SIG-M5 treated with dmso at 0.1 percent for 504 hours (cell line): ENCODE data around the gene F5.

Experiments used
- DNase-seq: peaks from one replicate; lab custom pipeline; 2025; ENCODE audit not compliant: unreplicated experiment; lab: John Stamatoyannopoulos, UW

F5 gene

DNA sequence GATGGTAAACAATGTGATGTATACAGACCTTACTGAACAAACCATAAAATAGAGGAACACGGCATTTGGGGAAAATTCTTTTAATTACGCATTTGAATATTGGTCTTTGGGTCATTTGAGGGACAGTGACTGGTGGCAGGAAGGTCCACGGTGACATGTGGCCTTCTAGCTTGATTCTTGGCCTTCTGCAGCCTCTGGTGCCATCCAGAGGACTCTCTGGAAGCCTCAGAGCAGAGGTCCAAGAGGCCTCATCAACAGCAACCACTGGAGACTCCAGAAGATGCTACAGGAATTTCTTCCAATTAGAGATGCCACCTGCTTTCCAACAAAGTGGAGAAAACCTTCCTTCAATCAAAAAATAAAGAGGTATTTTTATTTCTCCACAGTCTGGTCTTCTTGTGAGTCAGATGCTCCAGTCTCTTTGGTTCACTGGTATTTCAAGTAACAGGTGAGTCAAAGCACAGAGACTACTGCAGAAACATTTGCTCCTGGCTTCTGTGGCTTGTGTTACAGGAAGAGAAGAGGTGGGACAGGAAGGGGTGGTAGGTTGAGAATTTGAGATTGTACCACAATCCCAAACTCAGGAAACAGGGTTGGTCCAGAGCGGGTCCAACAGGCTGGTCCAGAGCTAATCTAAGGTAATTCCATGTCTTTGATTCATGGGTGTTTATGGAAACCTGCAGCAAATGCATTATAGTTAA is 2.7 kb upstream of the F5 start:
- no peak for DNase-seq

DNA sequence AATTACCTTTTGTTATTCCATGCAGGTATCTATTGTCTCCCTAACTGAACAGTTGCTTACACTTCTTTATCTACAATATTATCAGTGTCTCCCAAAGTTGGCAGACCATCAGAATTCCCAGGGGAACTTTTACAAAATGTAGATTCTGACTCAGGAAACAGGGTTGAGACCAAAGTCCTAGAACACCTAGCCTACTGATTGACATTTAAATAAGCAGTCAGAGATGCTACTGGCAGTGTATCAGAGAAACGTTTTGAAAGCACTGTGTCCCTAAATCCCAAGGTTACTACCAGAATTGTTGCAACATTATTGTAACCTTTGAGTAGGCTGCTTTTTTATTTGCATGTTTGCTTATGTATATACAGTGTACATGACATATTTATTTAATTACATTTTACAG is 1.8 kb upstream of the F5 start:
- DNase-seq: no peak

DNA sequence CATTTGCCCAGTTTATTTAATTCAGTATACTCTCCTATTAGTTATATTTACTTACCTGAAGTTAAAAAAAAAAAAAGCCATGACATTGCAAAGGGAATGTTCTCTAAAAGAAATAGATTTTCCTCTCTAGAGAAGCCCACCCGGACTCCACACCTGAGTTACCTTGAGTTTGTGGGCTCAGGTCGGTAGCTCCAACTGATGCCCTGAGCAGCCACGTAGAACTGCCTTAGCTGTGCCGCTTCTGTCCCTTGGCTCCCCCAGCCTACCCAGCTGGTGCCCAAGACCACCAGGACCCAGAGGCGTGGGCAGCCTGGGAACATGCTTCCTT is 250 bp downstream of the F5 start:
- no peak for DNase-seq

DNA sequence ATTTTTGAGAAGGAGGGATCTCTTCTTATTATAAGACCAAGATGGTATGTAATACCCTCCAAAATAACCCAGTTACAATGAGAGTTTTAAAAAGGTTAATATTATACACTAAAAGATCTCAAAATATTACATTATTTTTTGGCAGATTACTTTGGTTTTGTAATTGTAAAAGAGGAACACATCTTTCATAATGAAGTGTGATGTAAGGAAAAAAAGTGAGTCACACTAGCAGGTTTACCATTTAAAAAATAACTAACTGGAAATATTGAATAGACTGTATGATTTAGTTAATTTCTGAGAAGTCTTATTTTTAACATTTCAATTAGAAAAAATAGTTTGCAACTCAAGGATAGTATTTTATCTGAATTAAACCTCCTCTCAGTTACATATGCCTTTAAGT is 1.1 kb downstream of the F5 start:
- peak; percentile 70 for DNase-seq

DNA sequence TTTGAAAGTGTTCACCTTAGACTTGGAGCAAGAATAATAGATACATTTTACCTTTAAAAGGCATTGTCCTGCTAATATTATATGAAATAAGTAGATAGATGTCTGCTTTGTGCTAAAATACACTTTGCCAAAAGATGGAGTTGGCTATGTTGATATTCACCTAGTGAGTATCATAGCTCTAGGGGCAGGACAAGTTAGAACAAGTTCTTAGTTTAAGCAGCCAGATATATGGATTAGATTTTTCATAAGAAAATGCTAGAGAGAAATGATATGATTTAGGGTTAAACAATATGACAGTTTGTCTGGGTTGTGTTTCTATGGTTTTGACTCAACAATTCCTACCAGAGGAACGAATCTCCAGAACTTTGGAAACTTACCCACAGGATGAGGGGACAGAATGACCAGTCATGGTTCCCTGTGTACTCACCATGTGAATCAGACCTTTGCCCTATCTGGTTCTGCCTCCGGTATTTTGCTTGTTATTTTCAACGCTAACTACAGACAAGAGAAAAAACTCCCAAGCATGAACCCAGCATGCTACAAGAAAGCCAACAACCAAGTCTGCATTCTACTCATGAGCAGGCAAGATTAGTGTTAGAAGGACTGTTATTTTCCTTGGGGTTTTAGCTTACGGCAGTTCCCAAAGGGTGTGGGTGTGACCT is 1.7 kb downstream of the F5 start:
- DNase-seq: peak; percentile 66

- DNase-seq: no peak
Measured at GRCh38 chr1:169577981-169578738, 8.1 kb downstream of the F5 start.

DNA sequence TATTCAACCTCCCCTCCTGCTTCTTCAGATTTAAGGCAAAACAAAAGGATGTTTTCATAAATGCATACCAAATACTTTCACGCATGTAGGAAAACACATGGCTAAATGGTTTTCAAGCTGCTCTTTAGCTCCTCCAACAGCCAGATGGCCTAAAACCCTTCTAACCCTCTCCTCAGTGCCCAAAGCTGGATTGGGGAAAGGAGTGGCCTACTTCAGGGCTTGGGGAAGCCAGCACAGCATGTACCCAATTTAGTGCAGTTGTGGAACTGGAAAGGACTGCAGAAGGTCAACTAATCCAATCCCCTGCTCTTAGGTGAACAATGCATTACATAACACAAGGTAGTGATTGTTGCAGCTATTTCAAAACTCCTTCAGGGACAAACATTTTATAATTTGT is 9.3 kb downstream of the F5 start:
- DNase-seq: no peak

DNA sequence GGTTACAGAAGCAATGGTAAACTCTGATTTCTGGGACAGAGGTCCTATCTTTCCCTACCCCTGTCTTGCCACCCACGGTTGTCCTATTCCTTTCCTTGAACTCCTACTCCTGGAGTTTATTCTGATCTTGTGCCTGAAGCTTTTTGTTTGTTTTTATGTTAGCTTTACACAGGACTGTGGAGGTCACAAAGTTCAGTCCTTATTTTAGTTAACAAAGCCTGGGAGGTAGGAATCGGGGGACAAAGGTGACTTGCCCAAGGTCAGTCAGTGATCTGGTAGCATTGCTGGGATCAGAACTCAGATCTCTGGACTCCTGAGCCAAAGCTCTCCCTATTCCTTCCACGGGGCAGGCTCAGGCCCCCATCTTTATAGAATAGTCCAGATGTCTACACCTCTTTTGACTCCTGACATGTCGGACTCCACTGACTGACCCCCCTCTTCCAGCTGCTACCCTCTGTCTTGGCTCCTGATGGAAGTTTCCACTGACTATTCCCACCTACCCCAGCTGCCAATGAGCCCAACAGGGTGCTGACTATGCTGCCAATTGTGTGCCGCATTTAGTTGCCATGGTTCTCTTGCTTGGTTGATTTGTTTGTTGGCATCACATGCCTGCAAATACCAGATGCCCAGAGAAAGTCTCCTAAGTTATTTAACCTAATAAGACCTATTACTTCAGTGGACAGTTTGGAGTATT is 9.9 kb downstream of the F5 start:
- no peak for DNase-seq

DNA sequence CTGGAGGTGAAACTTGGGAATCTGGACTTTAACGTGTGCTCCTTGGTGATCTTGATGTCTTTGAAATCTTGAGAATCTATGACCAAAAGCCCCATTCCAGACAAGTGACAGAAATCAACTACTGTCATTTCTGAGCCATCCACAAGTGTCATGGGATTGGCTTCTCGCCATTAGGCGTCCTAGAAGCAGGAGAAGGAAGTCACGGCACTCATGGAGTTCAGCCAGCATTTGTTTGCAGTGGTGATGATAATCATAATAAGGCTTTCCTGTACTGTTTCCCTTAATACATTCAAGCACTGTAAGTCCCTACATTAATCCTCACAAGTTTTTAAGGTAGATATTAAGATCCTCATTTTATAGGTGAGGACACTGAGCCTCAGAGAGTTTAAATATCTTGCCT is 11.9 kb downstream of the F5 start:
- DNase-seq: no peak

DNA sequence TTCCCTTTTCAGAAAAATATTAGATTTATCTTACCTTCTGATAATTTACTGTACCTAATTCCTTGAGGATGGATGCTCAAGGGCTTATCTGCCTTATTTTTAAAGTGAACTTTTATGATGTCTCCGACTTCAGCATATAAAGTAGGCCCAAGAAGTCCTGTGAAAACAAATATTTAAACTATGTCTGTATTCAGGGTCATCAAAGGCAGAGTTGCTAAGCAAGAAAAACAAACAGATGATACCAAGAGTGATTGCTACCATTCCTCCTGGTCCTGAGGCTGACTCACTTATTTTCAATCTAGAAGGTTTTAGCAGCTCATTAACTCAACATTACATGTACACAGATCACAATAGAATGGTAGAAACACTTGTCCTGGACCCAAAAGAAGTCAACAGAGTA is 14.1 kb downstream of the F5 start:
- DNase-seq: peak; percentile 16

DNA sequence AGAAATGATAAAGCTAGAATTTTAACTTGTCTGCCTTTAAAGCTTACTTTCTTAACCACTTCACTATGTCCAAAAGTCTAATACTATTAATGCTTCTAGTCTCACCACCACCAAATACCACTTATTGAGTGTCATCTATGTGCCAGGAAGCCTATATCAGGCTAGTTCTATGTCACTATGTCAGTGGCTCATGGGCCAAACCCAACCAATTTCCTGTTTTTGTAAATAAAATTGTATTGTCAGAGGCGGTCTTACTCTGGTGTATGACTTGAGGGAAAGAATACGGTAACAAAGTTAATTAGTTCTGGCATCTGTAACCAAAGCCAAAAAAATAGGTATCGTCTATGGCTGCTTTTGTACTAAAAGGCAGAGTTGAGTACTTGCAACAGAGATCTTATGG is 14.8 kb downstream of the F5 start:
- no peak for DNase-seq

- no peak for DNase-seq
Measured at GRCh38 chr1:169570172-169570574, 16.1 kb downstream of the F5 start.

DNA sequence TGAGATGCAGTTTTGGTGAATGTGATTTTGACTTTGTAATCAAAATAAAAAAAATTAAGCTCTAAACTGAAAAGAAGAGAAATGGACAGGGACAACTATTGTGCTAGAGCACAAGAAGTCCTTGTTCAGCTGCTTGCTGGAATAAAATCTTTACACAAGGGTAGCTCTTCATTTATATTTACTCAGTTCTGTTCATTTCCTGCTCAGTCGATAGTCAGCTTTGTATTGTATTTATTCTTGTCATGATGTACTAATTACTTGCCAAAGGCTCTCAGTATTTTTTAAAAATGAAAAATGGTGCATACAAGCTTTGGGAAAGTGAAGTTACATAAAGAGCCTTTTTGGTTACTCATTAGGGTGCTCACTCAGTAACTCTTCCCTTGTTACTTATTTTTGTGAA is 17.8 kb downstream of the F5 start:
- DNase-seq: no peak

GRCh38 chr1:169565335-169566271 is 20.7 kb downstream of the F5 start:
- DNase-seq: no peak

- no peak for DNase-seq
Measured at GRCh38 chr1:169563650-169564049, 22.6 kb downstream of the F5 start.

DNA sequence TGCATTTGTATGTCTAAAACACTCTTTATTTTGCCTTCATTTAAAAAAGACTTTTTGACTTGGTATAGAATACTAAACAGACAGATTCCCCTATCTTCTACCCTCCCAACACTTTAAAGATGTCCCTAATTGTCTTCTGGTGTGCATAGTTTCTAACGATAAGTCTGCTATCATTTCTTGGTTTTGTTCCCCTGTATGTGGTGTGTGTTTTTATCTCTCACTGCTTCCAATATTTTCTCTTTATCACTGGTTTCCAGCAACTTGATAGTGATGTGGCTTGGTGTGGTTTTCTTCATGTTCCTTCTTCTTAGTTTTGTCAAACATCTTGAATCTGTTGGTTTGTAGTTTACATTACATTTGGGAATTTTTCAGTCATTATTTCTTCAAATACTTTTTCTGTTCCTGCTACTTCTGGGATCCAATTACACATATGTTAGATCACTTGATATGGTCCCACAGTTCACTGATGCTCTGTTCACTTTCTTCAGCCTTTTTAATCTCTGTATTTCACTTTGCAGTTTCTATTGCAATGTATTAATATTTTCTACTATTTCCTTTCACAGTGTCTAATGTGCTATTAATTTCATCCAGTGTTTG is 23.2 kb downstream of the F5 start:
- no peak for DNase-seq

- DNase-seq: no peak
Measured at GRCh38 chr1:169561692-169562091, 24.6 kb downstream of the F5 start.

DNA sequence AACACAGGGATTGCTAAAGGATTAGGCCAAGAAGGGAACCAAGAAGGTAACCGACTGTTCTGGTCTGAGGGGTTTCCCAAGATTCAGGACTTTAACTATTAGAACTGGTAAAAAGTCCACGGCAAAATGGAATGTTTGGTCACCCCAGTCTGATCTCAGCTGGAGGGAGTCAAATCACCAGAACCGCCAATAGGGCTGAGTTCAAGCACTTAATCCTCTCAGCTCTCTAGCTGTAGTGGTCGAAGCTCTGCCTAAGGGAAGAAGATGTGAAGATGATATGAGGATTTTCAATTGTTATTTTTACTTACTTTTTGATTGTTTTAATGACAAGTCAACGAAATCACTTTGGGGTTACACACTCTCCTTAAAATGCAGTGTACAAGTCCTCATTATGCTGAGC is 29.1 kb downstream of the F5 start:
- no peak for DNase-seq

GRCh38 chr1:169550294-169550693 is 36.0 kb downstream of the F5 start:
- DNase-seq: peak; percentile 68

DNA sequence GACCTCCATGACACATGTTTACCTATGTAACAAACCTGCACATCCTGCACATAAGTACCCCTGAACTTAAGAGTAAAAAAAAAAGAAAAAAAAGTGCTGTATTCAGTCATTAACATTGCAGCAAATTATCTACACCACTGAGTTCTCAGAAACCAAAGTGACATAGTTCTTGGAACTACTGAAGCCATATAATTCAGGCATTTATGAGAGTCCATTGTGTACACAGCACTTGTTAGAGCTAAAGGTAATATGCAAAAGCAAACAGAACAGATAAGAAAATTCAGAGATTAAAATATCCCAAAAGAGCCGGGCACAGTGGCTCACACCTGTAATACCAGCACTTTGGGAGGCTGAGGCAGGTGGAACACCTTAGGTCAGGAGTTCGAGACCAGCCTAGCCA is 38.0 kb downstream of the F5 start:
- DNase-seq: no peak
